GM21526 (cell line): ENCODE results near the gene PNMT.
A peak's percentile ranks its signal among the peaks of the same experiment; 100 is the strongest.
"Not testable (repeated sequence)": the region's sequence is repeated elsewhere in the genome, so short reads cannot be mapped to it uniquely, and the experiment has no call there.

ENCODE experiments used
- ATAC-seq: cut with Tn5 transposase; IDR thresholded peaks from one replicate; pipeline ENCODE4 v1.9.1; 2021; ENCODE audit warnings: moderate library complexity; ENCODE audit not compliant: unreplicated experiment, low FRiP score

PNMT gene

GRCh38 chr17:39683295-39683939, 15.2 kb downstream of the PNMT start:
- ATAC-seq, result no peak

- no peak for ATAC-seq
These were observed 16.3 kb downstream of the PNMT start for GRCh38 chr17:39684369-39685192.

- ATAC-seq, result no peak
These were observed 18.9 kb downstream of the PNMT start for GRCh38 chr17:39687101-39687545.

- ATAC-seq, result peak; percentile 70
These were observed 19.6 kb downstream of the PNMT start, which contains the start of gene PGAP3 for GRCh38 chr17:39687546-39688474. TSS of gene PGAP3 (minus strand) at chr17:39688057. CDS start at chr17:39688014, 43 bp downstream.

- ATAC-seq, result no peak
These were observed 20.2 kb downstream of the PNMT start for GRCh38 chr17:39688475-39688835.

GRCh38 chr17:39688945-39689344, 20.7 kb downstream of the PNMT start:
- no peak for ATAC-seq

GRCh38 chr17:39694593-39694992, 26.3 kb downstream of the PNMT start:
- no peak for ATAC-seq

GRCh38 chr17:39695089-39695474, 26.8 kb downstream of the PNMT start:
- ATAC-seq, result no peak

- ATAC-seq, result no peak
These were observed 28.5 kb downstream of the PNMT start for GRCh38 chr17:39696731-39697130.

- no peak for ATAC-seq
These were observed 29.7 kb downstream of the PNMT start for GRCh38 chr17:39697961-39698360.

GRCh38 chr17:39699157-39699817, 31.0 kb downstream of the PNMT start:
- ATAC-seq, result not testable (repeated sequence)

- ATAC-seq, result no peak
These were observed 31.5 kb downstream of the PNMT start, which contains the start of gene ERBB2 for GRCh38 chr17:39699818-39700147. TSS of gene ERBB2 (plus strand) at chr17:39700064. CDS start at chr17:39700239, 175 bp downstream.

- ATAC-seq, result no peak
These were observed 32.1 kb downstream of the PNMT start for GRCh38 chr17:39700148-39700987.

GRCh38 chr17:39701012-39701783, 32.9 kb downstream of the PNMT start:
- ATAC-seq, result no peak

GRCh38 chr17:39701784-39702422, 33.6 kb downstream of the PNMT start:
- ATAC-seq, result no peak

- ATAC-seq, result no peak
These were observed 34.9 kb downstream of the PNMT start for GRCh38 chr17:39702901-39703893.

GRCh38 chr17:39703913-39704312, 35.7 kb downstream of the PNMT start:
- no peak for ATAC-seq
